ENCODE data around the gene NR2C1.
"Not testable (repeated sequence)": the region's sequence is repeated elsewhere in the genome, so short reads cannot be mapped to it uniquely, and the experiment has no call there.

The NR2C1 gene

GRCh38 chr12:95003213-95003920 lies 70.1 kb downstream of the NR2C1 start, which contains the start of gene NDUFA12:
TSS of gene NDUFA12 (minus strand) at chr12:95003697. CDS start at chr12:95003680, 17 bp downstream.
- DNase-seq (ENCODE audit: low read depth in 2 of 2) = peak; percentile 86

- no peak for DNase-seq (ENCODE audit: low read depth in 2 of 2)
Observed at GRCh38 chr12:95002754-95003153, 70.7 kb downstream of the NR2C1 start.

- no peak for DNase-seq (ENCODE audit: low read depth in 2 of 2)
Observed at GRCh38 chr12:94998326-94998725, 75.1 kb downstream of the NR2C1 start.

- no peak for DNase-seq (ENCODE audit: low read depth in 2 of 2)
Observed at GRCh38 chr12:94997726-94998125, 75.7 kb downstream of the NR2C1 start.

- no peak for DNase-seq (ENCODE audit: low read depth in 2 of 2)
Observed at GRCh38 chr12:94997061-94997460, 76.4 kb downstream of the NR2C1 start.

- DNase-seq (ENCODE audit: low read depth in 2 of 2) = no peak
Observed at GRCh38 chr12:94994312-94994711, 79.1 kb downstream of the NR2C1 start.

- not testable (repeated sequence) for DNase-seq (ENCODE audit: low read depth in 2 of 2)
Observed at GRCh38 chr12:94993855-94994254, 79.6 kb downstream of the NR2C1 start.

- DNase-seq (ENCODE audit: low read depth in 2 of 2) = no peak
Observed at GRCh38 chr12:94990222-94990621, 83.2 kb downstream of the NR2C1 start.

- no peak for DNase-seq (ENCODE audit: low read depth in 2 of 2)
Observed at GRCh38 chr12:94988471-94988870, 84.9 kb downstream of the NR2C1 start.

- DNase-seq (ENCODE audit: low read depth in 2 of 2) = no peak
Observed at GRCh38 chr12:94987801-94988200, 85.6 kb downstream of the NR2C1 start.

GRCh38 chr12:94987076-94987669 lies 86.2 kb downstream of the NR2C1 start:
- no peak for DNase-seq (ENCODE audit: low read depth in 2 of 2)

- DNase-seq (ENCODE audit: low read depth in 2 of 2) = not testable (repeated sequence)
Observed at GRCh38 chr12:94985099-94985498, 88.3 kb downstream of the NR2C1 start.

GRCh38 chr12:94983321-94983720 lies 90.1 kb downstream of the NR2C1 start:
- no peak for DNase-seq (ENCODE audit: low read depth in 2 of 2)

GRCh38 chr12:94982456-94982855 lies 91.0 kb downstream of the NR2C1 start:
- DNase-seq (ENCODE audit: low read depth in 2 of 2) = no peak

- no peak for DNase-seq (ENCODE audit: low read depth in 2 of 2)
Observed at GRCh38 chr12:94980577-94980976, 92.8 kb downstream of the NR2C1 start.

- DNase-seq (ENCODE audit: low read depth in 2 of 2) = no peak
Observed at GRCh38 chr12:94979941-94980340, 93.5 kb downstream of the NR2C1 start.

- DNase-seq (ENCODE audit: low read depth in 2 of 2) = no peak
Observed at GRCh38 chr12:94977766-94978468, 95.5 kb downstream of the NR2C1 start.

GRCh38 chr12:94973221-94973620 lies 100.2 kb downstream of the NR2C1 start:
- no peak for DNase-seq (ENCODE audit: low read depth in 2 of 2)

- DNase-seq (ENCODE audit: low read depth in 2 of 2) = no peak
Observed at GRCh38 chr12:94972795-94973194, 100.6 kb downstream of the NR2C1 start.

- no peak for DNase-seq (ENCODE audit: low read depth in 2 of 2)
Observed at GRCh38 chr12:94971923-94972322, 101.5 kb downstream of the NR2C1 start.

GRCh38 chr12:94970560-94970959 lies 102.9 kb downstream of the NR2C1 start:
- DNase-seq (ENCODE audit: low read depth in 2 of 2) = no peak
